ENCODE measurements around the gene RAB21. TPM values are rescaled to one million over a fixed set of nuclear protein-coding genes. Genes with fewer than 3 reads are reported as not detected.
A peak's percentile ranks its signal among the peaks of the same experiment; 100 is the strongest.

RAB21 gene
- total RNA-seq, 1 donor from 2014 or later: 31.4 TPM

GRCh38 chr12:71727958-71728357 is 26.7 kb upstream of the RAB21 start:
- H2AFZ ChIP-seq (replicated peaks): no peak overlapping the region
- H3K9me3 Mint-ChIP-seq: no peaks in the 10 kb centered on the region
- no peaks in the 10 kb centered on the region for H3K36me3 Mint-ChIP-seq
- H3K27ac Mint-ChIP-seq: no peak overlapping the region
- no peaks in the 10 kb centered on the region for H3K4me1 Mint-ChIP-seq
- H3K27me3 Mint-ChIP-seq (ENCODE audit: insufficient read depth, low read depth): no peaks in the 10 kb centered on the region
- no peak for DNase-seq (ENCODE audit: low spot score)
- no peak overlapping the region for H3K9ac ChIP-seq
- H3K27ac ChIP-seq: no peak overlapping the region
- H3K4me3 Mint-ChIP-seq: no peak overlapping the region
- H3F3A ChIP-seq (ENCODE audit: low read depth): no peaks in the 10 kb centered on the region
- TF ChIP-seq CTCF (IDR thresholded peaks at IDR 0.05) (no peak), EZH2phosphoT487 (IDR thresholded peaks at IDR 0.05) (no peak), EZH2 (IDR thresholded peaks at IDR 0.05) (no peak)
- no peaks in the 10 kb centered on the region for H4K20me1 ChIP-seq (ENCODE audit: low read depth)
- H3K36me3 ChIP-seq: no peaks in the 10 kb centered on the region
- H3K4me1 ChIP-seq: no peaks in the 10 kb centered on the region
- no peaks in the 10 kb centered on the region for H3K9me3 ChIP-seq (ENCODE audit: low read depth)
- no peak overlapping the region for H3K4me3 ChIP-seq
- H3K4me2 ChIP-seq: no peak overlapping the region
- H3K79me2 ChIP-seq (ENCODE audit: low read depth): no peaks in the 10 kb centered on the region
- no peaks in the 10 kb centered on the region for H3K27me3 ChIP-seq

GRCh38 chr12:71730936-71731335 is 23.7 kb upstream of the RAB21 start:
- no peaks in the 10 kb centered on the region for H3F3A ChIP-seq (ENCODE audit: low read depth)
- no peak overlapping the region for H3K4me3 Mint-ChIP-seq
- no peak for DNase-seq (ENCODE audit: low spot score)
- no peaks in the 10 kb centered on the region for H3K4me1 Mint-ChIP-seq
- H3K36me3 Mint-ChIP-seq: no peaks in the 10 kb centered on the region
- no peaks in the 10 kb centered on the region for H4K20me1 ChIP-seq (ENCODE audit: low read depth)
- H3K27ac Mint-ChIP-seq: no peak overlapping the region
- H3K27me3 ChIP-seq: no peaks in the 10 kb centered on the region
- no peak overlapping the region for H3K4me2 ChIP-seq
- H3K27ac ChIP-seq: no peak overlapping the region
- H3K79me2 ChIP-seq (ENCODE audit: low read depth): no peaks in the 10 kb centered on the region
- H3K9me3 Mint-ChIP-seq: no peaks in the 10 kb centered on the region
- no peak overlapping the region for H2AFZ ChIP-seq (replicated peaks)
- no peak overlapping the region for H3K9ac ChIP-seq
- no peaks in the 10 kb centered on the region for H3K9me3 ChIP-seq (ENCODE audit: low read depth)
- H3K27me3 Mint-ChIP-seq (ENCODE audit: insufficient read depth, low read depth): peaks cover 2% of the 10 kb centered on the region
- H3K4me1 ChIP-seq: no peaks in the 10 kb centered on the region
- H3K36me3 ChIP-seq: no peaks in the 10 kb centered on the region
- TF ChIP-seq EZH2 (IDR thresholded peaks at IDR 0.05): no peak
- no peak for TF ChIP-seq EZH2phosphoT487 (IDR thresholded peaks at IDR 0.05)
- TF ChIP-seq CTCF (IDR thresholded peaks at IDR 0.05): no peak
- no peak overlapping the region for H3K4me3 ChIP-seq

- Histone ChIP-seq H3K27me3 (no peaks in the 10 kb centered on the region), H3K4me3 (no peak overlapping the region), H3K4me1 (no peaks in the 10 kb centered on the region), H3K4me2 (no peak overlapping the region), H4K20me1 (ENCODE audit: low read depth) (no peaks in the 10 kb centered on the region), H3K9ac (no peak overlapping the region), H3K9me3 (ENCODE audit: low read depth) (no peaks in the 10 kb centered on the region), H3K27ac (no peak overlapping the region), H3K79me2 (ENCODE audit: low read depth) (no peaks in the 10 kb centered on the region), H3K36me3 (no peaks in the 10 kb centered on the region), H2AFZ (replicated peaks) (peak overlapping the region; percentile 94), H3F3A (ENCODE audit: low read depth) (no peaks in the 10 kb centered on the region)
- H3K36me3 Mint-ChIP-seq: no peaks in the 10 kb centered on the region
- no peak overlapping the region for H3K27ac Mint-ChIP-seq
- TF ChIP-seq EZH2phosphoT487 (IDR thresholded peaks at IDR 0.05) (no peak), CTCF (IDR thresholded peaks at IDR 0.05) (peak; percentile 21), EZH2 (IDR thresholded peaks at IDR 0.05) (no peak)
- no peaks in the 10 kb centered on the region for H3K9me3 Mint-ChIP-seq
- H3K4me1 Mint-ChIP-seq: no peaks in the 10 kb centered on the region
- peaks cover 2% of the 10 kb centered on the region for H3K27me3 Mint-ChIP-seq (ENCODE audit: insufficient read depth, low read depth)
- peak; percentile 33 for DNase-seq (ENCODE audit: low spot score)
- H3K4me3 Mint-ChIP-seq: no peak overlapping the region
These were observed 23.0 kb upstream of the RAB21 start for GRCh38 chr12:71731439-71732356.

All from neural progenitor cell (in vitro differentiated cells).